GM19452 (cell line): ENCODE results near the gene ST3GAL4.

Experiments used
- ATAC-seq: cut with Tn5 transposase; IDR thresholded peaks from one replicate; pipeline ENCODE4 v1.9.1; 2021; ENCODE audit not compliant: unreplicated experiment

Gene ST3GAL4

GRCh38 chr11:126403658-126404057 is 48.2 kb downstream of the ST3GAL4 start:
- peak; percentile 98 for ATAC-seq

GRCh38 chr11:126404367-126404766 is 48.9 kb downstream of the ST3GAL4 start:
- ATAC-seq = no peak

- ATAC-seq = no peak
Observed at GRCh38 chr11:126405374-126405773, 49.9 kb downstream of the ST3GAL4 start.

- no peak for ATAC-seq
Observed at GRCh38 chr11:126405906-126406305, 50.4 kb downstream of the ST3GAL4 start.

- no peak for ATAC-seq
Observed at GRCh38 chr11:126406368-126406767, 50.9 kb downstream of the ST3GAL4 start.

- no peak for ATAC-seq
Observed at GRCh38 chr11:126407101-126407521, 51.6 kb downstream of the ST3GAL4 start.

GRCh38 chr11:126407682-126408288 is 52.3 kb downstream of the ST3GAL4 start:
- ATAC-seq = no peak

GRCh38 chr11:126408496-126408895 is 53.0 kb downstream of the ST3GAL4 start:
- ATAC-seq = no peak

GRCh38 chr11:126408901-126409619 is 53.6 kb downstream of the ST3GAL4 start:
- ATAC-seq = no peak

GRCh38 chr11:126409620-126409985 is 54.1 kb downstream of the ST3GAL4 start:
- ATAC-seq = no peak

- no peak for ATAC-seq
Observed at GRCh38 chr11:126410649-126411048, 55.2 kb downstream of the ST3GAL4 start.

- no peak for ATAC-seq
Observed at GRCh38 chr11:126411971-126412381, 56.5 kb downstream of the ST3GAL4 start.

GRCh38 chr11:126413426-126413825 is 57.9 kb downstream of the ST3GAL4 start:
- ATAC-seq = no peak

GRCh38 chr11:126413843-126414405 is 58.4 kb downstream of the ST3GAL4 start:
- ATAC-seq = no peak

GRCh38 chr11:126414615-126415014 is 59.1 kb downstream of the ST3GAL4 start:
- no peak for ATAC-seq

GRCh38 chr11:126415128-126415527 is 59.6 kb downstream of the ST3GAL4 start:
- ATAC-seq = no peak

GRCh38 chr11:126415669-126416420 is 60.4 kb downstream of the ST3GAL4 start:
- peak; percentile 18 for ATAC-seq

GRCh38 chr11:126416542-126417090 is 61.1 kb downstream of the ST3GAL4 start:
- peak; percentile 88 for ATAC-seq

GRCh38 chr11:126417091-126417862 is 61.8 kb downstream of the ST3GAL4 start:
- ATAC-seq = no peak

- ATAC-seq = no peak
Observed at GRCh38 chr11:126418887-126419286, 63.4 kb downstream of the ST3GAL4 start.
